Left lobe of liver (tissue), 2 donors: ENCODE measurements around the gene GLA. TPM values are rescaled to one million over a fixed set of nuclear protein-coding genes. Genes with fewer than 3 reads are reported as not detected.

Experiments used
- ATAC-seq: fragments of 200-7000 bp; cut with Tn5 transposase; one replicate; pipeline ENCODE4 v1.9.1; 2020; ENCODE audit warnings: mild to moderate bottlenecking, moderate library complexity
- DNase-seq: peaks from one replicate; pipeline ENCODE4 v3.0.0-alpha.2; 2020; ENCODE audit warnings: low spot score
- total RNA-seq: library from RNA; stranded (reverse); gene quantifications from one replicate; pipeline ENCODE4 v1.2.1, GENCODE V29; 2021
- donor health status: DM: no; HTN: no; CAD: no; lungs with moderate emphysema.
- donor health status: DM: no; HTN: yes; CAD: no.

Gene GLA
- total RNA-seq, 1 donor from 2014 or later: 8.2 TPM

DNA sequence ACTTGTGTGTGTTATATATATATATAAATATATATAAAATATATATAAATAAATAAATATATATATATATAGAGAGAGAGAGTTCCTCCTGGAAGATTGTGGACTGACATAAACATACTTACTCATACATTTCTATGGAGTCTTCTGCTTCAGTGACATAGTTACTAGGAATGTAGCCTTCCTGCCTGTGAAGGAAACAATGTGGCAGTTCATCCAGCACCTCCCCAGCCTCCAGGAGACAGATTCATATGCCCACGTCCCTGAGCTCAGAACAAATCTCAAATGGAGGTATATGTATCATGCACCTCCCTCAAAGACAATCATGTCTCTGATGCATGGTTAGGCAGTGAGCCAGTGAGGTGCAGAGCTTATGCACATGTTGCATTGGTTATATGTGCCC lies 47.8 kb downstream of the GLA start:
- no peak for ATAC-seq
- no peak for DNase-seq

DNA sequence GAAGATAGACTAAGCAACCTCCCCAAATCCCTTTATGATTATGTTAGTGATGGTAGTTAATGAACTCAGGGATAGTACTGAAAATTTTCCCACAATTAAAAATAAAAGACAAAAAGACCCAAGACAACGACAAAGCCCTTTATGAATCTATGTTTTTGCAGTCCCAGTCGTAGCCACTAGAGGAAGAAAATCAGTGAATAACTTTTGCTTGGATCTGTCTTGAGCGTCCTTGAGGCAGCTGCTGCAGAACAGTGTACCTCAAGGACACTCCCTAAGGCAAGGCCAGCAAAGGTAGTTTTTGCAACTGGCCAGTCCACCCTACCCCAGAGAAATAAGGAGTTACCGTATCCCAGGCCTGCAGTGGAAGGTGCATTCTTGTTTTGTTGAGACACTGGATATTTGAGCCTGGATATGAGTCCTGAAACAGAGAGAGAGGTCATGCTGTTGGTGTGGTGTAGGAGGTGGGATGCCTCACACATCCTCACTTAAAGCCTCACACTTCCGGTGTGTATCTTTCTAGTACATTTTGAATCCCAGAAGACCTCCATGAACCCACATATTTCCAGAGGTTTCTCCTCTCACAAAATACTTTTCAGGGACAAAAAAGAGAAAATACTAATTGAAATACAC lies 50.4 kb downstream of the GLA start:
- DNase-seq: no peak
- ATAC-seq: no peak

DNA sequence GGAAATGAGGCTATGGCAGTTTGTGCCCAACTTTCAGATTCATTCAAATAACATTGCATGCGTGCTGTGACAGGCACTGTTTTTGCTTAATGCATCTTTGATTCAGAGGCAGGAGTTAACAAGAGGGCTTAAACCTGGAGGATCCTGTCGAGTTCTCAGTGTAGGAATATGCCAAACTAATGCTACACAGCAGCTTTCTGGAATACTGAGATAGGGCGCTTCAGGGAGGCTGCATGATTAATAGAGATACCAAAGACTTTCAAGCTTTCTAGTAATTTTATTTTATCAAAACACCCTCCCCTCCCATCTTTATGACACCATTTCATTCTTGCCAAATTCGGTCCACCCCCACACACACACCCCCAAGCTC lies 58.5 kb downstream of the GLA start:
- ATAC-seq (no peak), DNase-seq (no peak)

DNA sequence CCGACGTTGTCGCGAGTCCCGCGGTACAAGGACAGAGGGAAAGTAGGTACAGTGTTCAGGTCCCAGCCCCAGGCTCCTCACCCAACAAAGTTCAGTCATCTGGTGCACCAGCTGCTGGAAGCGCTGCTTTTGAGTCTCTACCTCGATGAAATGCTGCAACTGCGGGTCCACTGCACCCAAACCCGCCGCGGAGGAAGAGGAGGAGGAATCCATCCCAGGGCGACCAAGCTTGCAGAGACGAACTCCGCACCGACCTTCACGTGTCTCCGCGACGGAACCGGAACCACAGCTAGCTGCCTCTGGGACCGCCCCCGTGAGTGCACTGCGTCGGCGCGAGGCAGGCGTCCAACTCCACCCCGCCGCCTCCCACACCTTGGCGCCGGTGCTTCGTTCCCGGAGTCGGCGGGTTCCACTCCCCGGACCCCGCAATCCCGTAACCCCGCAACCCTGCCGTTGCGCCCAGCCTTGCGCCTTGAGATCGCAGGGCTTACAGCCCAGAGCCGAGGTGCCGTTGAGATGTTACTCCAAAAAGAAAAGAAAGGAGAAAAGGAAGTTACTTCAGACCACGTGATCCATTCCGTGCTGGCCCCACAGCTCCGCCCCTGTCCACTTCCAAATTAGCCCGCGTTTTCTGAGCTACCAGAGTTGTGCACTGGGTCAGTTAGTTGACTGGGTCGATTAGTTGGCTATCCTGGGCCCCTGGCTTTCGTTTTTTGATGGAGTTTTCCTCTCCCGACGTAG lies 59.1 kb downstream of the GLA start, which contains the start of gene TIMM8A:
Gene TIMM8A, minus strand, starts transcription at position 291 of the 741 bp plus-strand sequence. Its CDS starts 78 bp downstream, at position 213.
- DNase-seq (peak; percentile 84), ATAC-seq (peak; percentile 96)

DNA sequence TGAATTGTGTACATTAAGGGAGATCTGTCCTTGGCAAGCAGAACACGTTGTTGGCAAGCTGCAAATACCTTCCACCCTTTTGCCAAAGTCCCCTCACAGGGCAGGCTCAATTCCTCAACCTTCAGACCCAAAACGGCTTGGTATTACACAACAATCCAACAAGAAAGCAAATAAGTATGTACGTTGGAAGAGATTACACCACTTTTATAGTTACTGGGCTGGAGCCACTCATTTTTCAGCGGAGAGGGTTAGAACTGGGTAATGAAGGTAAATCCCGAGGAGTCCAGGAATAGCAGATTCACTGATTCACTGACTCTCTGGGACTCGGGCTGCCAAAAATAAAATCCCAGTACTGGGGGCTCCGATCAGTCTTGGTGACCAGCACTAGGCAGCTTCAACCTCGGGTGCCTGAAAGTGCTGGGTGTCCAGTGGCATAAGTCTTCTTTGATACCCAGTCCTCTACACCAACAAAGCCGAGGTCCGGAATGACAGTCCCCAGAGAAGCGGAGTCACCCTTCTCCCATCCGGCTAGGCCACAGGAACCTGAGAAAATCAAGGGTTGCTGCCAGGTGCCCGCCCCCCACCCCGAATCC lies 59.8 kb downstream of the GLA start:
- peak; percentile 47 for DNase-seq
- ATAC-seq: peak; percentile 58

Other genes with a start within 250 kb of the GLA start
- not detected for gene DRP2, start 188.1 kb downstream of the GLA start, total RNA-seq
- gene TAF7L, start 116.6 kb downstream of the GLA start, total RNA-seq: 0.08 TPM
- gene TIMM8A, start 59.2 kb downstream of the GLA start, total RNA-seq: 18.6 TPM
- 1.3 TPM for gene BTK, start 21.7 kb downstream of the GLA start, total RNA-seq
- gene RPL36A, start 16.9 kb downstream of the GLA start, total RNA-seq: 39.4 TPM
- gene HNRNPH2, start 297 bp upstream of the GLA start, total RNA-seq: 22.9 TPM
- 4.3 TPM for gene ARMCX4, start 77.5 kb upstream of the GLA start, total RNA-seq
- 0.88 TPM for gene ARMCX1, start 142.6 kb upstream of the GLA start, total RNA-seq
- gene ARMCX6, start 210.1 kb upstream of the GLA start, total RNA-seq: 8.8 TPM
- gene ARMCX3, start 215.2 kb upstream of the GLA start, total RNA-seq: 21.5 TPM